KMS-11 (cell line): ENCODE measurements around the gene HSD17B3.

Experiments used
- H2AFZ ChIP-seq: fragments of 200-600 bp; sonication (generic); 2 replicates; pipeline ENCODE4 v1.6.1; 2016; ENCODE audit warnings: antibody characterized with exemption, mixed run types, low read depth
- H3K27ac ChIP-seq: fragments of 200-600 bp; sonication (generic); 2 replicates; pipeline ENCODE4 v1.6.1; 2016; ENCODE audit warnings: mild to moderate bottlenecking, mixed run types
- H3K27me3 ChIP-seq: fragments of 200-600 bp; sonication (generic); 2 replicates; pipeline ENCODE4 v1.6.1; 2017; ENCODE audit warnings: mild to moderate bottlenecking, low read depth, mixed run types, moderate library complexity; ENCODE audit not compliant: insufficient read depth
- H3K36me3 ChIP-seq: fragments of 200-600 bp; sonication (generic); 2 replicates; pipeline ENCODE4 v1.6.1; 2017; ENCODE audit warnings: mild to moderate bottlenecking, mixed run types; ENCODE audit not compliant: insufficient read depth
- H3K4me1 ChIP-seq: fragments of 200-600 bp; sonication (generic); 2 replicates; pipeline ENCODE4 v1.6.1; 2016; ENCODE audit warnings: mild to moderate bottlenecking, low read depth, mixed run types; ENCODE audit not compliant: poor library complexity, severe bottlenecking
- H3K4me2 ChIP-seq: fragments of 200-600 bp; sonication (generic); 2 replicates; pipeline ENCODE4 v1.7.0; 2016; ENCODE audit warnings: mild to moderate bottlenecking, mixed run types
- H3K4me3 ChIP-seq: fragments of 200-600 bp; sonication (generic); IDR thresholded peaks from 2 replicates; pipeline ENCODE4 v1.6.1; 2017; ENCODE audit warnings: low read depth, low read length, mixed read lengths; ENCODE audit not compliant: insufficient read depth
- H3K79me2 ChIP-seq: fragments of 200-600 bp; sonication (generic); 2 replicates; pipeline ENCODE4 v1.6.1; 2016; ENCODE audit warnings: low read depth, mixed run types; ENCODE audit not compliant: insufficient read depth
- H3K9ac ChIP-seq: fragments of 200-600 bp; sonication (generic); 2 replicates; pipeline ENCODE4 v1.6.1; 2016; ENCODE audit warnings: mild to moderate bottlenecking, mixed run types
- H4K20me1 ChIP-seq: fragments of 200-600 bp; sonication (generic); 2 replicates; pipeline ENCODE4 v1.6.1; 2016; ENCODE audit warnings: mild to moderate bottlenecking, mixed run types; ENCODE audit not compliant: insufficient read depth
- CTCF ChIP-seq: fragments of 200-600 bp; sonication (generic); conservative IDR thresholded peaks from 2 replicates; pipeline ENCODE4 v1.6.1; 2017; ENCODE audit warnings: low read depth, mild to moderate bottlenecking, antibody characterized with exemption, low read length, moderate library complexity, mixed read lengths

The HSD17B3 gene

GRCh38 chr9:96188571-96188970 lies 113.4 kb downstream of the HSD17B3 start:
- Histone ChIP-seq H3K9ac (no peak overlapping the region), H3K4me2 (no peak overlapping the region), H4K20me1 (no peaks in the 10 kb centered on the region), H3K27me3 (no peaks in the 10 kb centered on the region), H3K4me3 (no peak overlapping the region), H3K27ac (no peak overlapping the region), H2AFZ (no peak overlapping the region), H3K79me2 (no peaks in the 10 kb centered on the region), H3K4me1 (no peaks in the 10 kb centered on the region), H3K36me3 (no peaks in the 10 kb centered on the region)
- TF ChIP-seq CTCF = no peak

GRCh38 chr9:96187151-96187555 lies 114.8 kb downstream of the HSD17B3 start:
- no peaks in the 10 kb centered on the region for H3K4me1 ChIP-seq
- H4K20me1 ChIP-seq = no peaks in the 10 kb centered on the region
- H3K36me3 ChIP-seq = no peaks in the 10 kb centered on the region
- no peak overlapping the region for H3K27ac ChIP-seq
- no peak overlapping the region for H3K9ac ChIP-seq
- H3K79me2 ChIP-seq = no peaks in the 10 kb centered on the region
- H3K4me3 ChIP-seq = no peak overlapping the region
- H3K4me2 ChIP-seq = no peak overlapping the region
- no peaks in the 10 kb centered on the region for H3K27me3 ChIP-seq
- TF ChIP-seq CTCF = no peak
- H2AFZ ChIP-seq = no peak overlapping the region

GRCh38 chr9:96186591-96187011 lies 115.4 kb downstream of the HSD17B3 start:
- no peak overlapping the region for H3K27ac ChIP-seq
- no peaks in the 10 kb centered on the region for H3K36me3 ChIP-seq
- no peak overlapping the region for H2AFZ ChIP-seq
- H3K9ac ChIP-seq = no peak overlapping the region
- no peak for TF ChIP-seq CTCF
- H3K4me2 ChIP-seq = no peak overlapping the region
- no peaks in the 10 kb centered on the region for H3K79me2 ChIP-seq
- no peaks in the 10 kb centered on the region for H3K27me3 ChIP-seq
- no peaks in the 10 kb centered on the region for H3K4me1 ChIP-seq
- no peak overlapping the region for H3K4me3 ChIP-seq
- H4K20me1 ChIP-seq = no peaks in the 10 kb centered on the region

- H3K4me3 ChIP-seq = no peak overlapping the region
Observed at GRCh38 chr9:96185518-96186156, 116.3 kb downstream of the HSD17B3 start.

More at GRCh38 chr9:96185518-96186156, 116.3 kb downstream of the HSD17B3 start:
- Histone ChIP-seq H3K36me3 (no peaks in the 10 kb centered on the region), H2AFZ (no peak overlapping the region), H3K9ac (no peak overlapping the region), H4K20me1 (no peaks in the 10 kb centered on the region), H3K79me2 (no peaks in the 10 kb centered on the region), H3K4me1 (no peaks in the 10 kb centered on the region), H3K27me3 (no peaks in the 10 kb centered on the region), H3K27ac (no peak overlapping the region), H3K4me2 (no peak overlapping the region)
- TF ChIP-seq CTCF = no peak
